GM21381 (cell line): Measurements from ENCODE around the gene IRF6.

Experiments used
- ATAC-seq: cut with Tn5 transposase; IDR thresholded peaks from one replicate; pipeline ENCODE4 v1.9.1; 2021; ENCODE audit warnings: mild to moderate bottlenecking, moderate library complexity; ENCODE audit not compliant: unreplicated experiment

Gene IRF6

GRCh38 chr1:209761011-209761635 lies 44.8 kb downstream of the IRF6 start:
- no peak for ATAC-seq

DNA sequence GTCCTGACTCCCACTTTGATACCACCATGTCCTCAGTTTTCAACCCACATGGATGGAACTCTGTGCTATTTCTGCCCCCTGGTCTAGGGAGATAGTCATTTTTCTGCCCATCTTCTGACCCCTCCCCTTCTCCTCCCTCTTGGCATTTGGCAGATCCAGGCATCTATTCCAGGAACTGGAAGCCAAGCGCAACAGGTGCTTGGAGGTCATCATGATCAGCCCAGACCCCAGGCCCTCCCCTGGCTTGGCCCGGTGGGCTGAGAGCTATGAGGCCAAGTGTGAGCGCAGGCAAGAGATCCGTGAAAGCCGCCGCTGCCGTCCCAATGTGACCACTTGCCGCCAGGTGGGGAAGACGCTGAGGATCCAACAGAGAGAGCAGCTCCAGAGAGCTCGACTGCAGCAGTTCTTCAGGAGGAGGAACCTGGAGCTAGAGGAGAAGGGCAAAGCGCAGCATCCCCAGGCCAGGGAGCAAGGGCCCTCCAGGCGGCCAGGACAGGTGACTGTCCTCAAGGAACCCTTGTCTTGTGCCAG lies 46.0 kb downstream of the IRF6 start:
- ATAC-seq: no peak

DNA sequence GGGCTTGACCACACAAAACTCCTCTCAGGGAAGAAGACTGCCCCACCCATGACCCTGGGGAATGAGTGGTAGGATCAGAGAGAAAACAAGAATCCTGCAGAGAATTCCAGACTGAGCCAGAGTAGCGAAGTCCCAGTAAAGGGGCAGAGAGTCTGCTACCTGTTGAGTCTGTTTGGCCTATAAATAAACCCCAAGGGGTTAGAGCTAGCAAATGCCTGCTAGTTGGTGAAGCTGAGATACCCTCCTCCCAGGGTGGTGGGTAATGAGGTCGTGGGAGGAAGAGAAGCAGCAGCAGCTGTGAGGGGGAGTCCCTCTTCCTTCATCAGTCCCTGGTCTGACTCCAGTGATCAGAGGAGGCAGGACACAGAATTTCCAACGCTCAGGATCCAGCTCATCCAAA lies 47.5 kb downstream of the IRF6 start:
- no peak for ATAC-seq

- ATAC-seq: peak; percentile 37
Measured at GRCh38 chr1:209756615-209757445, 49.1 kb downstream of the IRF6 start.

DNA sequence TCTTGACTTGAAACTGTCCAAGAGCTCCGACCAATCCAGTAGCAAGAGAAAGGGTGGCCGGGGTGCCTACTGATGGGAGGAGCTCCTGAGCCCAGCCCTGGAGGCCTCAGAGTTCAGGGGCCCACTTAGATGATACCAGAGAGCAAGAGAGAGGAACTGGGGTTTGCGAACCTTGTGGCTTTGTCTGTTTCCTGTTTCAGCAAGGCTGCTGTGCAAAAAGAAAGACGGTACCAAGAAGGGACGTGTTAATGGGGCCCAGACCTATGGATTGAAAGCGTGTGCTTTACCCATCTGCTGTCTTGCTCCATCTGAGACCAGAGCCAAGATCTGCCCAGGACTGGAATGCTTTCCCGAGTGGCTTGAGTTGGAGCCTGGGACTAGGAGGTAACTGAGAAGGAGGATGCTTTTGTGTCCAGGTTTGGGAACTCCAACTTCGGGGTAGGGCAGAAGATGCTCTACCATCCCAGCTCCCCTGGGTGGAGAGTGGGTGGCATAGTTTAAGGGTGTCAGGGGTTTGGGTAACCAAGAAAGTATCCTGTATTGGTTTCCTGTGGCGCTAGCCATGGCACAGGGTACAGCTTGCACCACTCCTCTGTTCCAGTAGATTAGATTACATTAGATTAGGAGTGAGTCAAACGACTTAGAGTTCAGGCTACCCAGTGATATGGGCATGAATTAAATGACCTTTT lies 49.9 kb downstream of the IRF6 start, which contains the start of gene TRAF3IP3:
Gene TRAF3IP3, plus strand, starts transcription at position 128 of the 689 bp plus-strand sequence. CDS start 3,987 bp downstream, outside the sequence.
- peak; percentile 76 for ATAC-seq

DNA sequence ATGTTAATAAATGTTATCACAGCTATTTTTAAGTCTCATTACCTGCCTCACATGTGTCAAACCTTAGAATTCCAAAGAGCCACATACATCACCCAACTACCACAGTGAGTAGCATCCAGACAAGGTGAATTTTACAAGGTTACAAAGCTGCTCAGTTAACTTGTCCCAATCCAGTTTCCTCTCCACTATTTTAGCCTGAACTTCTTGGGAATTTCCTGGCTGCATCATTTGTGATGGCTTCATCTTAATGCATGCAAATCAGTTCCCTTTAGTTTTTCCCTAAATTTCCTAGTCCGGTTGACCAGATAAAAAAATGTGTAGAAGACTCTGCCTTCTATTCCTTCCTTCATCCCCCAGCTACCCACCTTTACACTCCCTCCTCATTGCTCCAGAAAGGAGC lies 50.7 kb downstream of the IRF6 start:
- no peak for ATAC-seq

- ATAC-seq: no peak
Measured at GRCh38 chr1:209752890-209753289, 53.1 kb downstream of the IRF6 start.

GRCh38 chr1:209751627-209752231 lies 54.2 kb downstream of the IRF6 start:
- ATAC-seq: peak; percentile 39

DNA sequence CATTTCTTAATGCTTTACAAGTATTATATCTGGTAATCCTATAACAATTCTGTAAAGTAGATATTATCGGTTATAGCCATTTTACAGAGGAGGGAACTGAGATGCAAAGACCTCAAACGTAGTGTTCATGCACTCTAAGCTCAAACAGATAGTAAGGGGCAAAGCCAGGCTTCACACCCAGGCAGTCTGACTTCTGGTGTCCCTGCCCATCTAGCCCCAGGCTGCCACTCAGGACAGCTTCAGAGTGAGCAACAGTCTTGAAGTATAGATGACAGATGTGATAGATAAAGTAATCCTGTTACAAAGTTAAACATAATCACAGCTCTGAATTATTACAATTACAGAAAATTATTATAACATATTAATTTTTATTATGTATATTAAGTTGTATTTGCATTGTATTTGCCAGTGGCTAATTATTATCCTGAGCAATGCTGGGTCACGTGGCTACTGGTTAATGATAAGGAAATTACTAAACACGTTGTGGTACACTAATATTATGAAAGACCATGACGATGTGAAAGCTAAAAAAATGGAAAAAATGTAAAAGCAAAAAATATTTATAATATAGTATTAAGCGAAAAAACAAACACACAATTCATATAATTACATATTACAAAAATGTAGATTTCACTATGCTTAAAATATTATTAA lies 56.1 kb downstream of the IRF6 start:
- ATAC-seq: no peak

- ATAC-seq: no peak
Measured at GRCh38 chr1:209749205-209749604, 56.7 kb downstream of the IRF6 start.

DNA sequence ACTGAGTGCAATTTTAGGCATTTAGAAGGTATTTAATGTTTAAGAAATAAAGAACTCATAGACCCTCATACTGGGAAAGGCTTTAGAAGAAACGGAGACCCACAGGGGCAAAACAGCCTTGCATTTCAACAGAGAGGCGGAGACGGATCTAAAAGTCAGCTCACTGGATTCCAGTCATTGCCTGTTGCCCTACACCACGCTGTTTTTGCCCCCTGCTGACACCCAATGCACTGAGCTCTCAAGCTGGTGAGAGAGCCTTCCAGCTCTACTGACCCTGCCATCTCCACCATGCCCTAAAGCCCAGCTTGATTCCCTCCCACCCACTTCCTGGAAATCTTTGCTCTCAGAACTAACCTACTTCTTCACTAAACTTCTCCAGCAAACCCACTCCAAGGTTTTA lies 57.3 kb downstream of the IRF6 start:
- no peak for ATAC-seq

DNA sequence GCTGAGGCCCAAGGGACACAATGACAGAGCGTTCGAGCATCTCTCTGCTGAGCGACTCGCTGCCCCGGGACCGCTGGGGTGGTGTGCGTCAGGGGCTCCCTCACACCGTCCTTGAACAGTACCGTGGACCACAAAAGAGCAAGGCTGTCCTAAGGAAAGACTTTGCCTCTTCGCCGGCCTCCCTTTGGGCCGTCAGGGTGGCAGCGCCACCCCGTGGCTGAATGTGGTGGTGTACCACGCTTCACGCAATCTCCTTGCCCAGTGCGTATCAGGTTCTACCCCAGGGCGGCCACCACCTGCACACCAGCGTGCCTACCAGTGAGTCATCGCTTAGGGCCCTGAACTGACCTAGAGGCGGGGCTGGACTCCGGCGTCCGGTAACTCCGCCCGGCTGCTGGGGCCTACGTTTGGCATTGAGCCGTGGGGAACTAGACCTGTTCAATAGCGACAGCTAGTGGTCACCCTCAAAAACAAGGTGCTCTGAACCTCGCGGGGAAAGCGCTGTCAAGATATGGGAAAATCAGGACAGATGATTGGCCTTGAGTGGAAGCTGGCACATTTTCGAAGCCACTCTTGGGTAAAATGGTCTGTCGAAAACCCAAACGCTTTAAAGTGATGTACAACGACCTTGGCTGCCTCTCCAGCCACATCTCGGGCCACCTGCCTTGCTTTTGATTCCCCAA lies 58.2 kb downstream of the IRF6 start:
- peak; percentile 86 for ATAC-seq

DNA sequence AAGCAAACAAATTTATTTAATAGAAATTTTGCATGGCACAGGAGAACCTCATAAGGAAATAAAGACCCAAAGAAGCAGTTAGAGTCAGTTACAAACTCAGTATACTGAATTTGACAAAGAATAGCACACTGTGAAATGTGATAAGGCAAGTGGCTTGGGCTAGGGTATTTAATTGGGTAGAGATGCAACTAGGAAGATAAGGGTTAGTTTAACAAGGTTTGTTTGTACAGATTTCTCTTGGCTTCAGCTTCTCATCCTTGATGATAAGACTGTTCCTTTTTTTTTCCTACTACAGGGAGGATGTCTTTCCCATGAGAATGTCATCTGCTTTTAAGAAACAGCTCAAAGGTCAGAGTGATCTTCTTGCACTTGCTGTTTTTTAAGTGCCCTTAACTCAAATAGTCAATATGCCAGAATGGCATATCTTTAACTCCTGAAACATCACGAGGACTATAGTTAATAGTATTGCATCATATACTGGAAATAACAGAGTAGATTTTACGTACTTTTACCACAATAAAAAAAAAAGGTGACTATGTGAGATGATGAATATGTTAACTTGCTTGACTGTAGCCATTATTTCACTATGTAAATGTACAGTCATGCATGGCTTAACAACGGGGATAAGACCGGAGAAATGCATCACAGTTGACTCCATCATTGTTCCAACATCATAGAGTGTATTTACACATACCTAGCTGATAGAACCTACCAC lies 59.3 kb downstream of the IRF6 start:
- ATAC-seq: no peak

DNA sequence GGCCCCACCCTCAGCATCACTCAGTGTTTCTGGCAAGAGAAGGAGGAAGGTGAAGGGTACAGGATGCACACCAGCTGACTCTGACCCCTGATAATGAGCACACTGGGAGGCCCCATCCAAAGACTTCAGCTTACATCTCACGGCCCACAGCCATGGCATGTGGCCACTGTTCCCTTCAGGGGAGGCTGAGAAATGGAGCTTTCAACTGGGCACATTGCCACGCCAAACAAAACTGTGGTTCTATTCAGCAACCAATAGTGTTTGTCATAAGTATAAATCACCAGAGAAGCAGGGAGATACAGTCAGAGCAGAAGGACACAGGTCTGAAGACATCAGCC lies 62.8 kb downstream of the IRF6 start:
- ATAC-seq: no peak

- no peak for ATAC-seq
Measured at GRCh38 chr1:209742409-209743144, 63.4 kb downstream of the IRF6 start.

- no peak for ATAC-seq
Measured at GRCh38 chr1:209741889-209742288, 64.1 kb downstream of the IRF6 start.

- no peak for ATAC-seq
Measured at GRCh38 chr1:209741193-209741592, 64.7 kb downstream of the IRF6 start.

DNA sequence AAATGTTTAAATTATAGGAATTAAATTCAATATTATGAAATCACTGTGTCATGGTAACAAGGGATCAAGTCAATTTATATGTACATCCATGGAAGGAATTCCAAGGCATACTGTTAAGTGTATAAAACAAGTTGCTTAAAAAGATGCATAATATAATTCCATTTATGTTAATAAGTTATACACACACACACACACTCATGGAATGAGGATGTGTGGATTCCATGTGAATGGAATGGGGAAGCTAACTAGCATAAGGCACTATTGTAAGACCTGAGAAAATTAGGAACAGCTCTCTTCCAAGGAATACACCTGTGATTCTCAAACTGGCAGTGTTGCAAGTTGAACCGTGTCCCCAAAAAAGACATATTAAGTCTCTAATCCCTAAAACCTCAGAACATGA lies 67.7 kb downstream of the IRF6 start:
- ATAC-seq: no peak

- ATAC-seq: no peak
Measured at GRCh38 chr1:209737118-209737505, 68.8 kb downstream of the IRF6 start.
